NOMO-1 treated with DMSO at 0.1 percent for 48 hours (cell line): ENCODE data around the gene CYTH1.

Experiments used
- DNase-seq: peaks from one replicate; lab custom pipeline; 2025; ENCODE audit not compliant: unreplicated experiment; lab: John Stamatoyannopoulos, UW

The CYTH1 gene

GRCh38 chr17:78628547-78629435, 153.3 kb downstream of the CYTH1 start:
- no peak for DNase-seq

GRCh38 chr17:78624324-78625151, 157.5 kb downstream of the CYTH1 start:
- no peak for DNase-seq
